CD4-positive, alpha-beta T cell treated with Interleukin-12 subunit alpha and Interleukin-12 subunit beta, for 1 hour (primary cell): ENCODE measurements around the gene STARD3NL.
"Not testable (repeated sequence)": the region's sequence is repeated elsewhere in the genome, so short reads cannot be mapped to it uniquely, and the experiment has no call there.

ENCODE experiments used
- DNase-seq: peaks from one replicate; pipeline ENCODE4 v3.0.0-alpha.2; 2020

The STARD3NL gene

GRCh38 chr7:38270405-38270804 is 92.4 kb downstream of the STARD3NL start:
- DNase-seq: not testable (repeated sequence)

GRCh38 chr7:38273286-38273995 is 95.4 kb downstream of the STARD3NL start, which contains the start of gene TARP:
Gene TARP, minus strand, starts transcription at chr7:38273636.
- DNase-seq: no peak

GRCh38 chr7:38274486-38274885 is 96.4 kb downstream of the STARD3NL start:
- DNase-seq: peak; percentile 16

- DNase-seq: no peak
Observed at GRCh38 chr7:38274927-38275620, 97.0 kb downstream of the STARD3NL start.

- DNase-seq: no peak
Observed at GRCh38 chr7:38276096-38276877, 98.2 kb downstream of the STARD3NL start.

- DNase-seq: no peak
Observed at GRCh38 chr7:38280000-38280399, 102.0 kb downstream of the STARD3NL start.
